Left cardiac atrium (tissue), 4 donors: Measurements from ENCODE around the gene TPD52L1. TPM values are rescaled to one million over a fixed set of nuclear protein-coding genes. Genes with fewer than 3 reads are reported as not detected.
"Not testable (repeated sequence)": the region's sequence is repeated elsewhere in the genome, so short reads cannot be mapped to it uniquely, and the experiment has no call there.

Experiments used
- ATAC-seq, 2 donors: fragments of 200-7000 bp; cut with Tn5 transposase; one replicate each; pipeline ENCODE4 v1.9.1; 2020; ENCODE audit warnings: mild to moderate bottlenecking in 2 of 2, moderate library complexity in 2 of 2
- DNase-seq: peaks from one replicate; pipeline ENCODE4 v3.0.0-alpha.2; 2020
- intact Hi-C, 2 donors: fragments of 100-400 bp; cut with DNase I; formaldehyde crosslinking; loops; one replicate each; pipeline versions ENCODE4 v1.14.1 to v1.15.1; 2022 to 2023
- long read RNA-seq: library from polyadenylated mRNA; unstranded; transcript quantifications from one replicate; pipeline ENCODE4 v2.0.0, GENCODE V29; 2021
- total RNA-seq, 2 donors: library from RNA; stranded (reverse); fragmentation: NEBNext Ultra II Directional; extraction: Animal tissue kit (Norgen Biotek cat#: 25700); gene quantifications; one replicate each; pipeline ENCODE4 v1.2.1, GENCODE V29; 2021
- donor health status: DM: no; HTN: yes; CAD: no.
- donor health status: DM: no; HTN: yes; CAD: no; lungs with severe emphysema.
- donor health status: DM: yes; HTN: yes; CAD: no.
- donor health status: Dilated cardiomyopathy.

Gene TPD52L1, protein sequence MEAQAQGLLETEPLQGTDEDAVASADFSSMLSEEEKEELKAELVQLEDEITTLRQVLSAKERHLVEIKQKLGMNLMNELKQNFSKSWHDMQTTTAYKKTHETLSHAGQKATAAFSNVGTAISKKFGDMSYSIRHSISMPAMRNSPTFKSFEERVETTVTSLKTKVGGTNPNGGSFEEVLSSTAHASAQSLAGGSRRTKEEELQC
- total RNA-seq: 10 to 100 TPM; 27.9 to 50.4 TPM
- long read RNA-seq, transcript TPD52L1-203 (6 exons, 1,308 nt): major isoform, 19 of 33 reads
- long read RNA-seq, partial matches to known transcripts: 1 of 33 reads
- long read RNA-seq, other reads (novel, unspliced or antisense): 6 of 33 reads

DNA sequence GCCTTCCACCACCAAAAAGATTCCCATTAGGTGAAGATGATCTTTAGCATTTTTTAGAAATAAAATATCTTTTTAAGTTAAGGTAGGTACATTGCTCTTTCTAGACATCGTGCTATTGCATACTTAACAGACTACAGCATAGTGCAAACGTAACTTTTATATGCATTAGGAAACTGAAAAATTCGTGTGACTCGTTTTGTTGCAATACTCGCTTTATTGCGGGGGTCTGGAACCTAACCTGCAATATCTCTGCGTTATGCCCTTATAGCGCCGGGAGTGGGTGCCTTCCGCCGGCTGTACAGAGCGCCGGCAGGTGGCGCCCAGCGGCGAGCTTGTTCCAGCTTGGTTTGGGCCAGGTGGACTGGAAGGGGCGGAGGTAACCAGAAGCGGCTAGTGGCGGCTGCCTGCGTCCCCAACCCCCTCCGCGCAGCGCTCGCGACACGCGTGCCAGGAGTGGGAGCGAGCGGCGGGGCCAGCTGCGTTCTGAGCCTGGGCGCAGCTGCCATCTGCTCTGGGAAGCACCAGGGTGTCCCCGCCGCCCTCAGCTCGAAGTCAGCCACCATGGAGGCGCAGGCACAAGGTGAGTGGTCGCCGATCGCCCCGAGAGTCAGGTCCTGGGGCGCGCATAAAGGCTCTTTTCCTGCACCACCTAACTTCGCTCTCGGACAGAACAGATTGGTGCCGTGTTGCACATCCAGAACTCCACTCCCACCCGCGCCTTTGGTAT lies at the start of gene TPD52L1:
TPD52L1 (plus strand) TSS at position 383 of the 727 bp plus-strand sequence; CDS start at position 562, 179 bp downstream.
- peak; percentile 84 for DNase-seq
- intact Hi-C loops: loop anchor here (5.0 to 10.0 kb wide), 4 partner anchors 39 to 151 kb away; partner anchors contain the start of gene HDDC2 (in 2 of the 2)
- ATAC-seq: peak; percentile 94 to 95

DNA sequence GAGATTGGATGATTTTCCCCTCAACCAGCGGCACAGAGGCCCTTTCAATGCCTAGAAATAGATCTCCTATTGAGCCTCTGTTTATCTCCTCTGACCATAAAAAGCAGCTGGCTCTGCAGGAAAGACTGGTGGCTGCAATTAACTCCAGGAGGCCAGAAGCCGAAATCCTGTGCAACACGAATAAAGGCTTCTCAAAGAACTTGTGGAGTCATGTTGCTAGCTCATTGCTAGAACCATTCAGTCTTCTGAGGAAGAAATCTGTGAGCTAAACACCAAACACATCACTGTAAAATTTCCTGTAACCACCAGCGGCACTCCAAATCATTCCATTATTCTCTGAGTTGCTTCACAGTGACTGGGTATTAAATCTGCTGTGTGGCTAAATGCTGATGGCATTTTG lies 49.1 kb upstream of the TPD52L1 start:
- ATAC-seq: no peak
- no peak for DNase-seq
- intact Hi-C loops: no loop called here

DNA sequence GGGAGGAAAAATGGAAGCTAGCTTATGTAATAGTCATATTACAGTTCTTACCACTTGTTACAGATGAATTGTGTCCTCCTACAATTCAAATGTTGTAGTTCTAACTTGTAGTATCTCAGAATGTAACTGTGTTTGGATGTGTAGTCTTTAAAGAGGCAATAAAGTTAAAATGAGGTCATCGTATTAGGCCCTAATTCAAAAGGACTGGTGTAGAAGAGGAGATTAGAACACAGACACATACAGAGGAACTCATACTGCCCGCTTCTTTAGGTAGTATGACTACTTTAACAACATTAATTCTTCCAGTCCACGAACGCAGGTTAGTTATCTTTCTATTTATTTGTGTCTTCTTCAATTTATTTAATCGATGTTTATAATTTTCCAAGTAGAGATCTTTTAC lies 46.5 kb upstream of the TPD52L1 start:
- ATAC-seq: no peak
- DNase-seq: no peak
- intact Hi-C loops: no loop called here

DNA sequence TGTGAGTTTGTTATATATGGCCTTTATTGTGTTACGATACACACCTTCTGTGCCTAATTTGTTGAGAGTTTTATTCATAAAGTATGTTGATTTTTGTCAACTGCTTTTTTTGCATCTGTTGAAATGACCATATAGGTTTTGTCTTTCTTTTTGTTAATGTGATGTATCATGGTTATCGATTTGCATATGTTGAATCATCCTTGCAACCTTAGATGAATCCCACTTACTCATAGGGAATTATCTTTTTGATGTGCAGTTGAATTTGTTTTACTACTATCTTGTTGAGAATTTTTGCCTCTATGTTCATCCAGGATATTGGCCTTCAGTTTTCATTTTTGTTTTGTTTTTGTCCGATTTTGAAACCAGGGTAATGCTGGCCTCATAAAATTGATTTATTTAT lies 45.7 kb upstream of the TPD52L1 start:
- DNase-seq: no peak
- ATAC-seq: no peak
- intact Hi-C loops: no loop called here

DNA sequence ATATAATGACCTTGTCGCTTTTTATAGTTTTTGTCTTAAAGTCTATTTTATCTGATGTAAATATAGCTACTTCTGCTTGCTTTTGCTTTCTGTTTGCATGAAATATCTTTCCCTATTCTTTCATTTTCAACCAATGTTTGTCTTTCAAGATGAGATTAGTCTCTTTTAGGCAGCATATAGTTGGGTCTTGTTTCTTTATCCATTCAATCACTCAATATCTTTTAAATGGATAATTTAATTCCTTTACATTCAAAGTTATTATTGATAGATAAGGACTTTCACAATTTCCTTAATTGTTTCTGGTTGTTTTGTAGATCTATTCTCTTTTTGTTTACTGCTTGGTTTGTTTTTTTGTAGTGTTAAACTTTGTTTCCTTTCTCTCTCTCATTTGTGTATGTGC lies 43.5 kb upstream of the TPD52L1 start:
- intact Hi-C loops: no loop called here
- no peak for ATAC-seq
- no peak for DNase-seq

DNA sequence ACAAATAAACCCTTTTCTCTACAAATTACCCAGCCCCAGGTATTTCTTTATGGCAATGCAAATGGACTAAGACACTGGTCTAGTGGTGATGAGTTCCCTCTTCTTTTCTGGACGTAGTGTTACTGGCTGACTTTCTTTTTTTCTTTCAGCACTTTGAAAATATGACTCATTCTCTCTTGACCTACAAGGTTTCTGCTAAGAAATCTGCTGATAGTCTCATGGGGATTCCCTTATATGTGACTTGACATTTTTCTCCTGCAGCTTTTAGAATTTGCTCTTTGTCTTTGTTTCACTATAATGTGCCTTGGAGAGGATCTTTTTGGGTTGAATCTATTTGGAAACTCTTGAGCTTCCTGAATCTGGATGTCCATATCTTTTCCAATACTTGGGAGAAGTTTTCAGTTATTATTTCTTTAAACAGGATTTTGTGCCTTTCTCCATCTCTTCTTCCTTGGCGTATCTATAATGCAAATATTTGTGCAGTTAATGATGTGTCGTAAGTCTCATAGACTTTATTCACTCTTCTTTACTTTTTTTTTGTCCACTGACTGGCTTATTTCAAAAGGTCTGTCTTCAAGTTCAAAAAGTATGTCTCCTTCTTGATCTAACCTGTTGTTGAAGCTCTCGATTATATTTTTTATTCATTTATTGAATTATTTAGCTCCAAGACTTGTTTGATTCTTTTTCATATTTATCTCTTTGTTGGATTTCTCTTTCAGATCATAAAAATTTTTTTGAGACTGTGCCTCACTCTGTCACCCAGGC lies 42.2 kb upstream of the TPD52L1 start:
- intact Hi-C loops: no loop called here
- DNase-seq (no peak), ATAC-seq (no peak)

DNA sequence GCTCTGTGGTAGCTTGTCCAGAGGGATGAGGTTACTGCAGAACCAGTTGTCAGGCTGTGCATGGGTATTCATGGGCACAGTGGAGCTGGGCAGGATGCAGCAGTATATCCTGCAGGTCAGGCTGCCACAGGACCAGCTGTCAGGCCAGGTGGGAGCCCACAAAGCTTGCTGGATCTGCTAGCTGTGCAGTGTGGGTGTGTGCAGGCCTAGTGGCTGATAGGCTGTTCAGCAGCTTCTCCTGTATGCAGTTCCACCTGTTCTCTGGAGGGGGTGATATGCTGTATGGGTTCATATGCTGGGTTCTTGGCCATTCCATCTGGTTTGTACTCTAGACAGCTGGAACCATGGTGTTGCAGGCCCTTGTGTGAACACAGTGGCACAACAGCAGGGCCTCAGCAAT lies 40.6 kb upstream of the TPD52L1 start:
- intact Hi-C loops: no loop called here
- ATAC-seq: no peak
- DNase-seq: no peak

DNA sequence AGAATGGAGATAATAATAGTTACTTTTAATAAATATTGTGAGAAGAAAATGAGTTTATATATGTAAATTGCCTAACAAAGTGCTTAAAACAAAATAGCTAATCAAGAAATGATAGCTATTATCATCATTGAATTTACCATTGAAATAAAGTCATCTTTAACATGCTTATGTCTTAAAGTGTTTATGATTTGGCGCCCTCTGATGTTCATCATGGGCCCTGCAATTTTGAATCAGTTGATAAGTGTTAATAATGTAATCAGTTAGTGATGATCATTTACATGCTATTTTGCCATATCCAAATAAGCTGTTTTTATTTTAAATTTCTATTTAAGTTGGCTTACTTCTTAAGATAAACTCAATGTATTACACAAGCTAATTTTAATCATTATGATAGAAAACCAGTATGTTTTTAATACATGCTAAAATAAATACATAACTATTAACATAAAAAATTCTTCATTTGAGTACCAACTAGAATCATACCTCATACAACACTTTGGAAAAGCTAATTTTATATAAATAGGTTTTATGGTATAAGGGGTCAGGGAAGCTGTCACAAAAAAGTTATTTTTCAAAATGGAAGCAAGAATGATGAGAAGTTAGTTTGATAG lies 39.2 kb upstream of the TPD52L1 start:
- ATAC-seq: no peak
- DNase-seq: peak; percentile 30
- intact Hi-C loops: loop anchor here (1.0 to 2.0 kb wide), 2 partner anchors 244 kb away; no protein-coding TSS in a partner anchor

DNA sequence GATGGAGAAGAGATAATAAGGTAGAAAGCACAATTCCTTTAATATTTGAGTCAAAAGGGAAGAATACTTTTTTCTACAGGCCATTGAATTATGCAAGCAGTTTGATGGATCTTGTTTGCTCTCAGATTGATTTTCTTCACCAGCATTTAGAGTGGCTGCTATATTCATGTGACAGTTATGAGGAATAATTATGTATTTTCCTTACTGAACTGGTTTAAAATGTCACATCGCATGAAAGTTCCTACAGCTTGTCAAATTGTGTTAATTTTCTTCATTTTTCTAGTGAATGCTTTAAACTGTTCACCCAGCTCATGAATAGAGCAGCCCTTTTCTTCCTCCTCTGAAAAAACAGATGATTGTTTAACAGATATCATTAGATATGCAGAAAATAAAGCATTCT lies 37.4 kb upstream of the TPD52L1 start:
- DNase-seq (no peak), ATAC-seq (no peak)
- intact Hi-C loops: no loop called here

DNA sequence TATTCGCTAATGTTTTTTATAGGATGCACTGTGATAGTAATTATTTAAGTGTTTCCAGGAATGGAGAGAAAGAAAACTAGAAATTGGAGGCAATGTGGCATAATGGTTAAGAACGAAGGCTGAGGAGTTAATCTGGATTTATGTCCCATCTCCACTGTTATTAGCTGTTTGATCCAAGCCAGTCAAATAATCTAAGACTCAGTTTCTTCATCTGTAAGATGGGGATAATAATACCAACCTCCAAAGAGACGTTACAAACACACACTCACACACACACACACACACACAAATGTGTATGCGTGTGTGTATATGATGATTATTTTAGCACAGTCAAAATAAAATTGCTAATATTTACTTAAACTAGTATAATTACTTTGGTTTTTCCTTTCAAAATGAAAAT lies 36.9 kb upstream of the TPD52L1 start:
- intact Hi-C loops: no loop called here
- DNase-seq (no peak), ATAC-seq (no peak)

DNA sequence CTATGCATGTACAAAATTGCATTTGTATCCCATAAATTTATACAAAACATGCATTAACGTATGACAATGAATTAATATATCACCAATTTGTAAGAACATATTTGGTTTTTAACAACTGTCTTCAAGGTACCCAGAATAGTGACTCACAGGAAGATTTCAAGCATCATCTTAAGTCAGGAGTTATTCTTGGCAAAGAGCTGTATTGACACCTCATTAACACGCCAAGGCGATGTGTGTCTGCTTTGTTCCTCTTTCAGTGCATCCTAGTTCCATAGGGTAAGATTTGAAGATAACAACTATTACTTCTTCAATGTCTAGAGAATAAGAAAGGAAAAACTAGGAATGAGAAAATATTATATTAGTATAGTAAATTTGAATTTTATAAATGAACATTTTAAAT lies 35.8 kb upstream of the TPD52L1 start:
- ATAC-seq (no peak), DNase-seq (no peak)
- intact Hi-C loops: no loop called here

DNA sequence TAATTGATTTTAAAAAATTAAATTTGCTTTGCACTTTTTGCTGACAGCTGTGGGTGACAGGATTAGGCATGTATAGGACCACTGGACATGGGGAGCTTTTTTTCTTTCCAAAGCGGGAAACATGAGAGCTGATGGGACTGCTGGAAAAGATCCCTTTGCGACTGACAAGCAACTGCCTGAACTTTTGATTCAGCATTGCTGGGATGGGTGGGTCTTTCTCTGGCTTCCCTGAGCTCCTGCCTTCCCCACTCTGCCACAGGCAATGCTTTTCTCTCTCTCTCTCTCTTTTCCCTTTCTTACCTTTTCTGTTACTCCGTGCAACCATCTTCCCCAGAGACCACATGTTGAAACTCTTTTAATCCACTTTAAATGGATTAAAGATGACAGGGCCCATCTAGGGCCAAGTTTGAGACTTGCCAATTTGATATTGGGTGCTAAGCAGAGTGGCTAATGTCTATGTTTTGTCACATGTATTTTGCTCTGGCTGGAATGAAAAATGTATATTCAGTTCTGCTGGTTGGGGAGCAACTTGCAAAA lies 33.5 kb upstream of the TPD52L1 start:
- ATAC-seq (no peak), DNase-seq (no peak)
- intact Hi-C loops: no loop called here

DNA sequence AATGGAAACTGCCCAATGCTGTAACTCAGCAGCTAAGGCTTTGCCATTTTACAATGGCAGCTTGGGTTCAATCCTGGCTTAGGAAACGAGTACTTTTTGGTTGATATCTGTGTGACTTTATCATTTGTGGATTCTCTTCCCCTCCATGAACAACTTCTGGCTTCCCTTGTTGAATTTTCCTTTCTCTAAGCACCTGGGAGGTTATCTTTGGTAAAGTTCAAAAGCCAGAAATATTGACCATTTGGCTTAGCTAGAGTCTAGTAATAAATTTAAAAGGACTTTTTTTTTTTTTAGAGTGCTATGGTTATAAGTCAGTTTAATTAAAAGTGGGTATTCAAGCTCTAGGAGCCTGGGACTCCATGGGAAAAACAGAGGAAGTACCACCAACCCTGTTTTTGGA lies 31.7 kb upstream of the TPD52L1 start:
- DNase-seq (no peak), ATAC-seq (no peak)
- intact Hi-C loops: no loop called here

DNA sequence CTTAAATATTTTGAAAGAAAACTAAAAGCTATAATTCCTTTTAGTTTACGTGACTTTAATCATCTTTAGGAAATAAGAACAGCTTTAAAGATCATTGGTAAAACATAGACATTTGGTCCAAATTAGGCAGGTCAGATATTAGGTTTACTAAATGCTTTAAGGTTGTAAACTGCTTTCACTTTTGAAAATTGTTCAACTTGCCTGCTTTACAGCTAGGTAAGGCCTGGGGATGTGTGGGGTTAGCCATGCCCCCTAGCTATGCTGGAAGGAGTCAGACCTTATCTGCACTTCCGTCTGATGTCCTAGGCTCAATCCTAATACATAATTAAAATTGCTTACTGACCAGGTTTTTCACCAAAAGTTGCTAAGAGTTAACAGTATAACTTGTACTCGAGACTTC lies 30.5 kb upstream of the TPD52L1 start:
- no peak for DNase-seq
- no peak for ATAC-seq
- intact Hi-C loops: no loop called here

DNA sequence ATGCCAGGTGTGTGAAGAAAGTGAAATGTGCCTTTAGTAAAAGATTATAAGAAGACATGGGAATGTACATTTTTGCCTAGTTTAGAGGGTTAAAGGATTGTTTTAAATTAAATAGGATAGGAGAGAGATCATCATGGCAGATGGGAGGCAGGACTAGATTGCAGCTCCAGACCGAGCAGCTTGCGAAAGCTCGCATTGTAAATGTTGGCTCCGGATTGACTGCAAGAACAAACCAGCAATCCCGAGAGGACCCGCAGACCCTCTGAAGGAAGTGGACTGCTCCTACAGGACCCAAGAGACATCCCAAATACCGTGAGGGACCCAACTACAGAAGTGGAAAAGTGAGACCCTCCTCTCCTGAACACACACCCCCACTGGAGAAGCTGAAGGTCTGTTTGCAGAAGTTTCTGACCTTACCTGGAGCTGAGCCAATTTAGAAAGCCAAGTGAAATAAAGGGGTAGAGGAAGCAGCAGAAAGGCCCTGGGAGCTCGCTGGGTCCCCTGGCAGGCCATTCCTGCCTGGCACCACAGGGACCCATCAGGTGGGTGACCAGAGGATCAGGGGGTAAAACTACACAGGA lies 30.0 kb upstream of the TPD52L1 start:
- intact Hi-C loops: no loop called here
- no peak for DNase-seq
- ATAC-seq: no peak

DNA sequence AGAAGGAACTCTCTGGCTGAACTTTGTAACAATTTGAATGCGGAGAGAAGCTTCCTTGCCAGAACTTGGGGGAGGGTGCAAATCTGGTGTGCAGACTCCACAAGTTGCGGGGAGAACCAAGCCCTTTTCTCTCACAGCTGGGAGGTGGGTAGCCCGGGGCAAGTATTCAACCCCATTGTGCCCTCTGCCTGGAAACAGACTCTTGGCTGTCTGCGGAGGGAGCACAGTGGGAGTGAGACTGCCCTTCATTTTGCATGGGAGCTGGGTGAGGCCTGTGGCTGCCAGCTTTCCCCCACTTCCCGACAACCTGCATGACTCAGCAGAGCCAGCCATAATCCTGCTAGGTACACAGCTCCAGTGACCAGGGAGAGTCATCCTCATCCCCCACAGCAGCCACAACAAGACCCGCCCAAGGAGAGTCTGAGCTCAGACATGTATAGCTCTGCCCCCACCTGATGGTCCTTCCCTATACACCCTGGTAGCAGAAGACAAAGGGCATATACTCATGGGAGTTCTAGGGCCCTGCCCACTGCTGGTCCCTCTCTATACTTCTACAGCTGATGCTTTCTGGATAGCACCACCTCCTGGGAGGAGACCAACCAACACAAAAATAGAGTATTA lies 29.4 kb upstream of the TPD52L1 start:
- ATAC-seq: no peak
- intact Hi-C loops: no loop called here
- no peak for DNase-seq

DNA sequence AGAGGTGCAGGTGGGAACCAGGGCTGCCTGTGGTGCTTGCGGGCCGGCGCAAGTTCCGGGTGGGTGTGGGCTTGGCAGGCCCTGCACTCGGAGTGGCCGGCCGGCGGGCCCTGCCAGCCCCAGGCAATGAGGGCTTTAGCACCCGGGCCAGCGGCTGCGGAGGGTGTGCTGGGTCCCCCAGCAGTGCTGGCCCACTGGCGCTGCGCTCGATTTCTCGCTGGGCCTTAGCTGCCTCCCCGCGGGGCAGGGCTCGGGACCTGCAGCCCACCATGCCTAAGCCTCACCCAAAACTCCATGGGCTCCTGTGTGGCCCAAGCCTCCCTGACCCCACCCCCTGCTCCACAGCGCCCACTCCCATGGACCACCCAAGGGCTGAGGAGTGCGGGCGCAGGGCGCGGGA lies 27.7 kb upstream of the TPD52L1 start:
- DNase-seq, ATAC-seq, intact Hi-C loops: not testable (repeated sequence)

DNA sequence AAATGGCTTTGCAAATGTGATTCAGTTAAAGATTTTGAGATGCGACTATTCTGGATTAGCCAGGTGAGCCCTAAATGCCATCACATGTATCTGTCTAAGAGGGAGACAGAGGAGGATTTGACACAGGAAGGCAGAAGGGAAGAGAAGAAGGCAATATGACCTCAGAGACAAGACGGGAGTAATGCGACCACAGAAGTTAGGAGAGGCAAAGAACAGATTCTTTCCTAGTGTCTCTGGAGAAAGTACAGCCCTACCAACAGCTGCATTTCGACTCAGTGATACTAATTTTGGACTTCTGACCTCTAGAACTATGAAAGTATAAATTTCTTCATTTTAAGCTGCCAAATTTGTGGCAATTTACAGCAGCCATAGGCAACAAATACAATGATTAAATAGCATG lies 24.2 kb upstream of the TPD52L1 start:
- ATAC-seq (no peak), DNase-seq (no peak)
- intact Hi-C loops: no loop called here

DNA sequence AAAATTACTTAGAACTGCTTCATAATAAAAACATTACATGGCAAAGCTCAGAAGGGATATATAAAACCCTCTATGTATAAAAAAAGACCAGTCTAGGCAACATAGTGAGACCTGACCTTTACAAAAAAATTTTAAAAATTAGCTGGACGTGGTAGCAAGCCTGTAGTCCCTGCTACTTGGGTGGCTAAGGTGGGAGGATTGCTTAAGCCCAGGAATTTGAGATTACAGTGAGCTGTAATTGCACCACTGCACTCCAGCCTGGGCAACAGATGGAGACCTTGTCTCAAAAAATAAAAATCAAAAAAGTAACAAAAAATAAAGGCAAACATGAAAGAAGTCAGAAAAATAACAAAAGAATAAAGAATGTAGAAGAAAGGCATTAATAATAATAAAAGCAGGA lies 21.5 kb upstream of the TPD52L1 start:
- ATAC-seq (no peak), DNase-seq (no peak)
- intact Hi-C loops: no loop called here
